Measurements from ENCODE around the gene ABCC10.

DNA sequence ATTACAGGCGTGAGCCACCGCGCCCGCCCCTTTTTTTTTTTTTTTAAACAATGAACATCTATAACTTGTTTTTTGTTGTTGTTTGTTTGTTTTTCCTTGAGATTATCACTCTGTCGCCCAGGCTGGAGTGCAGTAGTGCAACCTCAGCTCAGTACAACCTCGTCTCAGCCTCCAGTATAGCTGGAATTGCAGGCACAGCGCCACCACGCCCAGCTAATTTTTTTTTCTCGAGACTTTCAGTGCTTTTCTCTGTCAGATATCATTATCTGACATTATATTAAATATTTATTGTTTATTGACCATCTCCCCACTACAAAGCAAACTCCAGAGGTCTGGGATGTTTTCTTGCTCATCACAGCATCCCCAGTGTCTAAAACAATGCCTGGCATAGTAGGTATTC, 30.3 kb downstream of the ABCC10 start:
- TF ChIP-seq POLR2A (IDR thresholded peaks at IDR 0.05): no peak
- TF ChIP-seq, protein P1, sequence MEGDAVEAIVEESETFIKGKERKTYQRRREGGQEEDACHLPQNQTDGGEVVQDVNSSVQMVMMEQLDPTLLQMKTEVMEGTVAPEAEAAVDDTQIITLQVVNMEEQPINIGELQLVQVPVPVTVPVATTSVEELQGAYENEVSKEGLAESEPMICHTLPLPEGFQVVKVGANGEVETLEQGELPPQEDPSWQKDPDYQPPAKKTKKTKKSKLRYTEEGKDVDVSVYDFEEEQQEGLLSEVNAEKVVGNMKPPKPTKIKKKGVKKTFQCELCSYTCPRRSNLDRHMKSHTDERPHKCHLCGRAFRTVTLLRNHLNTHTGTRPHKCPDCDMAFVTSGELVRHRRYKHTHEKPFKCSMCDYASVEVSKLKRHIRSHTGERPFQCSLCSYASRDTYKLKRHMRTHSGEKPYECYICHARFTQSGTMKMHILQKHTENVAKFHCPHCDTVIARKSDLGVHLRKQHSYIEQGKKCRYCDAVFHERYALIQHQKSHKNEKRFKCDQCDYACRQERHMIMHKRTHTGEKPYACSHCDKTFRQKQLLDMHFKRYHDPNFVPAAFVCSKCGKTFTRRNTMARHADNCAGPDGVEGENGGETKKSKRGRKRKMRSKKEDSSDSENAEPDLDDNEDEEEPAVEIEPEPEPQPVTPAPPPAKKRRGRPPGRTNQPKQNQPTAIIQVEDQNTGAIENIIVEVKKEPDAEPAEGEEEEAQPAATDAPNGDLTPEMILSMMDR (IDR thresholded peaks at IDR 0.05): no peak

Measured in heart left ventricle (tissue), 13 donors.